HG03095 (cell line): ENCODE data around the gene GRB14.
"Not testable (repeated sequence)": the region's sequence is repeated elsewhere in the genome, so short reads cannot be mapped to it uniquely, and the experiment has no call there.

ENCODE experiments used
- ATAC-seq: cut with Tn5 transposase; IDR thresholded peaks from one replicate; pipeline ENCODE4 v1.9.1; 2021; ENCODE audit warnings: moderate library complexity; ENCODE audit not compliant: unreplicated experiment

GRB14 gene

GRCh38 chr2:164498836-164499235 lies 122.4 kb downstream of the GRB14 start:
- no peak for ATAC-seq

- ATAC-seq: no peak
These were observed 124.4 kb downstream of the GRB14 start for GRCh38 chr2:164496881-164497280.

- ATAC-seq: no peak
These were observed 124.9 kb downstream of the GRB14 start for GRCh38 chr2:164496421-164496820.

- no peak for ATAC-seq
These were observed 125.6 kb downstream of the GRB14 start for GRCh38 chr2:164495491-164496223.

GRCh38 chr2:164485541-164485940 lies 135.7 kb downstream of the GRB14 start:
- no peak for ATAC-seq

- ATAC-seq: no peak
These were observed 141.8 kb downstream of the GRB14 start for GRCh38 chr2:164479460-164479859.

- ATAC-seq: no peak
These were observed 143.1 kb downstream of the GRB14 start for GRCh38 chr2:164478205-164478604.

GRCh38 chr2:164474873-164475272 lies 146.4 kb downstream of the GRB14 start:
- no peak for ATAC-seq

GRCh38 chr2:164473021-164473420 lies 148.3 kb downstream of the GRB14 start:
- no peak for ATAC-seq

GRCh38 chr2:164465047-164465446 lies 156.2 kb downstream of the GRB14 start:
- not testable (repeated sequence) for ATAC-seq

- no peak for ATAC-seq
These were observed 156.9 kb downstream of the GRB14 start for GRCh38 chr2:164464376-164464775.

- ATAC-seq: no peak
These were observed 162.5 kb downstream of the GRB14 start for GRCh38 chr2:164458792-164459191.

- no peak for ATAC-seq
These were observed 164.0 kb downstream of the GRB14 start for GRCh38 chr2:164457271-164457670.

GRCh38 chr2:164456619-164457018 lies 164.7 kb downstream of the GRB14 start:
- ATAC-seq: no peak

- ATAC-seq: no peak
These were observed 167.5 kb downstream of the GRB14 start for GRCh38 chr2:164453656-164454305.

GRCh38 chr2:164450278-164450677 lies 171.0 kb downstream of the GRB14 start:
- ATAC-seq: no peak

- ATAC-seq: no peak
These were observed 171.6 kb downstream of the GRB14 start for GRCh38 chr2:164449706-164450105.

- no peak for ATAC-seq
These were observed 173.6 kb downstream of the GRB14 start for GRCh38 chr2:164447660-164448059.
